ENCODE measurements around the gene C2orf42.
"Not testable (repeated sequence)": the region's sequence is repeated elsewhere in the genome, so short reads cannot be mapped to it uniquely, and the experiment has no call there.

Gene C2orf42

GRCh38 chr2:70169654-70170245 lies 21.1 kb downstream of the C2orf42 start:
- not testable (repeated sequence) for DNase-seq (ENCODE audit: low read depth)

- DNase-seq (ENCODE audit: low read depth), result no peak
These were observed 29.7 kb downstream of the C2orf42 start for GRCh38 chr2:70161069-70161534.

GRCh38 chr2:70160545-70160944 lies 30.3 kb downstream of the C2orf42 start:
- no peak for DNase-seq (ENCODE audit: low read depth)

- not testable (repeated sequence) for DNase-seq (ENCODE audit: low read depth)
These were observed 41.6 kb downstream of the C2orf42 start for GRCh38 chr2:70149130-70149686.

- not testable (repeated sequence) for DNase-seq (ENCODE audit: low read depth)
These were observed 42.5 kb downstream of the C2orf42 start for GRCh38 chr2:70148211-70148760.

- DNase-seq (ENCODE audit: low read depth), result no peak
These were observed 44.7 kb downstream of the C2orf42 start for GRCh38 chr2:70145851-70146739.

- no peak for DNase-seq (ENCODE audit: low read depth)
These were observed 45.7 kb downstream of the C2orf42 start for GRCh38 chr2:70145144-70145490.

- DNase-seq (ENCODE audit: low read depth), result no peak
These were observed 46.2 kb downstream of the C2orf42 start for GRCh38 chr2:70144443-70145143.

- no peak for DNase-seq (ENCODE audit: low read depth)
These were observed 47.3 kb downstream of the C2orf42 start for GRCh38 chr2:70143314-70144150.

GRCh38 chr2:70142590-70143313 lies 48.1 kb downstream of the C2orf42 start:
- DNase-seq (ENCODE audit: low read depth), result peak; percentile 100

GRCh38 chr2:70141902-70142589 lies 48.8 kb downstream of the C2orf42 start:
- no peak for DNase-seq (ENCODE audit: low read depth)

GRCh38 chr2:70141212-70141901 lies 49.5 kb downstream of the C2orf42 start:
- DNase-seq (ENCODE audit: low read depth), result no peak

GRCh38 chr2:70140791-70141211 lies 50.0 kb downstream of the C2orf42 start:
- no peak for DNase-seq (ENCODE audit: low read depth)

GRCh38 chr2:70134323-70134983 lies 56.4 kb downstream of the C2orf42 start:
- DNase-seq (ENCODE audit: low read depth), result not testable (repeated sequence)

GRCh38 chr2:70133491-70134322 lies 57.1 kb downstream of the C2orf42 start:
- DNase-seq (ENCODE audit: low read depth), result no peak

- DNase-seq (ENCODE audit: low read depth), result no peak
These were observed 57.7 kb downstream of the C2orf42 start for GRCh38 chr2:70133127-70133452.

- no peak for DNase-seq (ENCODE audit: low read depth)
These were observed 58.3 kb downstream of the C2orf42 start for GRCh38 chr2:70132244-70133126.
